ENCODE results near the gene FGR.

GRCh38 chr1:27659497-27660299 lies 24.7 kb upstream of the FGR start:
- TF ChIP-seq CTCF (IDR thresholded peaks at IDR 0.05): no peak
- peak in 1 of 2 donors; percentile 21 for TF ChIP-seq POLR2A (IDR thresholded peaks at IDR 0.05)

Data from lower leg skin (tissue), 3 donors.